ENCODE data around the gene ARHGAP25.

Gene ARHGAP25

DNA sequence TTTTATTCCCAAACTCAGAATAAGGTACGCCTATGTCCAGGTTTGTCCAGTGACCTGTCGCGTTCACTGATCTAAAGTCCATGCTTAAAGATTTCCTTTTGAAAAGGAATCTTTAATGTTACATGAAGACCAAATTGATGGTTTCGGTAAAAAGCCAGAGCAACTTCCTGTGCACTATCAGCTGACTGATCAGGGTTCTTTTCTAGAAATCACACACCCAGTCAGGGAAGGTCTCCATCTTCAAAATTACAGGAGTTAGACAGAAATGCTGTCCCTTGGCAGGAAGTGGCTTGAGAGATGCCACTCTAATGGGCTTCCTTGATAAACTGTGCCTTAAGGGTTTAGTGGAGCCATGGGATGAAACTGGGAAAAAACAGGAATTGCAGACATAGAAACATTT lies 14.7 kb upstream of the ARHGAP25 start:
- no peak for DNase-seq

DNA sequence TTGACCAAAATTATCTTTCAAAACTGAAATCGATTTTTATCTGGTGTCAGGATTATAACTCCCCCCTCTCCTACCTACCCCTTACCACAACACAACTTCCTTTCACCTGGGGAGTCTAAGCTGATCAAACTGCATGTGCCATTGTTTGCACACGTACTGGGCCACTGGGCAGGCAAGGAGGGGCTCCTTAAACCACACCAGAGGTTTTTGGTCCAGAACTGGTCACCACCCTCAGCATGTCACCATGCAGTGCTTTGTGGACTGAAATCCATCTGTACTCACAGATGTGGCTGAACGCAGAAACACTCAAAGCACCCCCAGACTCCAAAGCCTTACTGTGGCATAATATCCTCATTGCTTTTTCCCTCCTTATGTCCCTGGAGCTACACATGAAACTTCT lies 13.9 kb upstream of the ARHGAP25 start:
- no peak for DNase-seq

DNA sequence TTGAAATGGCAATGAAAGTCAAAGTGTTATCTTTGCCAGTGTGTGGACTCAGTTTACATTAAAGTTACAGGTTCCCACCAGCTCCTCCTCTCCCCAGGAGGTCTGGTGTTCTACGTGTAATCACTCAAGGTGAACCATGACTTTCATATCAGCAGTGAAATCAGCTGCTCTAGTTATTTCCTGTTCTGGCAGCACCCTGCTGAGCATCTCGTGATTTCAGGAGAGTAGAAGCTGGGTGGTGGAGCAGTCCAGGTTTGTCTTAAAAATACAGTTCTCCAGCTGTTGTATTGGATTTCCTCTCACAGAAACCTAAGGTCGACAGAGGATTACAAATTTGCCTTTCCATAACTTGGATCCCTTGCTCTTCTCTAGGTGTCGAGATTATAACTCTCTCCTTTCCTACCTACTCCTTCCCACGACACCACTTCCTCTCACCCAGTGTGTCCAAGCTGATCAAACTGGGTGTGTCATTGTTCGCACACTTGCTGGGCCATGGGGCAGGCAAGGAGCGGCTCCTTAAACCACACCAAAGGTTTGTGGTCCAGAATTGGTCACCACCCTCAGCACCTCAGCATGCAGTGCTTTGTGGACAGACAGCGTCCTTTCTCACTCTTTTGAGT lies 13.0 kb upstream of the ARHGAP25 start:
- DNase-seq: no peak

DNA sequence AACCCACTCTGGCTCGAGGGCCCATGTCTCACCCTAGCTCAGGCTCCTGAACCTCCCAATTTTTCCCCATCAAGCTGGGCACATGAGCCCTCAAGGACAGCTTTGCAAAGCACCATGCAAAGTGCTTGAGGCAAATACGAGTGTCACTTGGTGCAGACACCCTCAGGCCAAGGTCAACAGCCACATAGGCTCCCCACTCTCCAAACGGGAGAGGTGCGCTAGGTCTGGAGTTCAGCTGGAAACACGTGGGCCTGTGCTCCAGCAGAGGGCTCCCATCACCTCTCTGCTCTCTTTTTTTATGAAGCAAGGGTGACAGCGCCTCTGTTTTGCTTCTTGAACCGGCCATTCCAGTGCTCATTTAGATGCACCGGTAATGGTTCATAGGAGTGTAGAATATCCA lies 11.9 kb upstream of the ARHGAP25 start:
- no peak for DNase-seq

DNA sequence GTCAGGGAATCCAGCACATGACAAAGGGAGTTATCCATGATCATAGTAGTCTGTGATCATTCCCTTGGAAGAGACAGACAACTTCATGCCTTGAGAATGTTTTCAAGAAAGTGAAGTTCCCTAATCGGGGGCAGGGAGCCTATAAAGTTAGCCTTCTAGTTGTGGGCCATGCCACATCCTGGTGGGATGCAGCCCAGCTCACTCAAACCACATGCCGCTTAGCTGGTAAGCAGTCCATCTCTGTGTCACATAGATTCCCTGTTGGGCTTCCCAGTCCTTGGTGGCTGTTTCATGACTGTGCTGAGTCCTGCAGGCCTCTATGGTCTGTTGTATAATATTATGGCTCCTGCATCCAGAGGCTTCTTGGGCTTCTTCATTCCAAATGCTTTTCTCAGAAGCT lies 11.4 kb upstream of the ARHGAP25 start:
- no peak for DNase-seq

DNA sequence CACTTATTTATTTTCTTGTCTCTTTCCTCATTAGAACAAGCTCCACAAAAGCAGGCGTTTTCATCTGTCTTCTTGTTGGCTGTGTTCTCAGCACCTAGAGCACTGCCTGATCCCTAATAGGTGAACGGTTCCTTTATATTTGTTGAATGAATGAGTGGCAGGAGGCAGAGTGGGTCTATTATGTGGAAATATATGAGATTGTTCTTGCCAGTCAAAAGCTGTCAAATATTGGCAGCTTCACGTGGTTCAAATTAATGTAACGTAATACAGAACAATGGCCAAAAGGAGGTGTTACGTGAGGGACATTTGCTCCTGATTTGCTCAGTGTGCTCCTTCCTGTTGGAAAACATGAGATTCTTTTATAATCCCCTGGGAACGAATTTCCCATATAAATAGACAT lies 8.5 kb upstream of the ARHGAP25 start:
- DNase-seq: no peak

DNA sequence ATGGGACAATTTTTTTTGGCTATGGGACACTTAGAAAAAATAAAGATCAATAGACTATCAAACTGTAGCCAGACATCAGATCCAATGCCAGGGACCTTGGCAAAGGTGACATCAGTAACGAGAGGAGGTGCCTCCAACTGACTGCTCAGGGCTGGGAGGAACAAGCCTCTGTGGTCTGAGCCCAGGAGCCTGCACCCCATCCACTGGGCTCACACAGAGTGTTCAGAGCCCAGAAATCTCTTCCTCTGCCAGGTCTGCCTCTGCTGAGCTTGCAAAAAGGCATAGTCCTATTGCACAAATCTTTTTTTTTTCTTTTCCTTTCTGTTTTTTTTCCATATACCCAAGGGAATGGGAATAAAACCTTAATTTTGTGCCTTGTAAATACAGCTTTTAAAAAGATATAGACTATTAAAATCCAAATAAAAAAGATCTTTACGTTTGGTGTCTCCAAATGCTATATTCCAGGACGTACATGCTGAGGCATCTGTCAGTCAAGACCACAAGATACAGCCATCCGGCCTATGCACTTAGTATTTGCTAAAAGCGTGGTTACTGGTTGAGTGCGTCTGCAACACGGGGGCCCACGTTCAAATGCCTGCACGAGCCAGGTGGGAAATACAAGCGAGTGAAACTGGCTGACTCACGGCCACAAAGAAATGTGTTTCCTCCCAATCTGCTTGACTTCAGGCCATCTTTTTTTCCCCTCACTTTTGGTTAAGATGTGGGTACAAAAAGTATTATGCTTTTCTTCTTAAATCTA lies 7.8 kb upstream of the ARHGAP25 start:
- DNase-seq: no peak

DNA sequence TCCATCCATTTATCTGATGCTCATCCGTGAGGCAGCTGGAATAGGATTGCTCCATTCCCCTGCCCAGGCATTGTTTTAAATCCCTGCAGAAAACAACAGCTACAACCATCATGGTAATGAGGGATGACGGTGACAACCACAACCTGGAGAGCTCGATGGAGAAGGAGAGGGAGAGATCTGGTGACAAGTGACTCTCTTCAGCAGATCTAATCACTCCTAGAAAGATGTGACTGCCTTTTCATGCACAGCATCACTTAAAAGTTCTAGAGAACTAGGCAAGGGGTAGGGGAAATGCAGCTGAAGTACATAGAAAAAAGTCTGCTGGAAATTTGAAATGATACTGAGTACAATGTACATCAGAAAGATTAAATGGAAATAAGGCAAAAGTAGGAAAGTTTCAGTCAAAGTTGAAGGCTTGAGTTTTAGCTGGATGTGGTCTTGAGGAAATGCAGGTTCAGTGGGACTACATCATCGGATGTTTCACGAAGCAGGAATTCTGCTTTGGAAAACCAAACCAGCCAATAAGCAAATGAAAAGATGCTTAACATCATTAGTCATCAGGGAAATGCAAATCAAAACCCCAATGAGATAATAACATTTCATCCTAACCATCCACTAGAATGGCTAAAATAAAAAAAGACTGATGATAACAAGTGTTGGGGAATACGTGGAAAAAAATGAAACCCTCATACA lies 6.8 kb upstream of the ARHGAP25 start:
- no peak for DNase-seq

DNA sequence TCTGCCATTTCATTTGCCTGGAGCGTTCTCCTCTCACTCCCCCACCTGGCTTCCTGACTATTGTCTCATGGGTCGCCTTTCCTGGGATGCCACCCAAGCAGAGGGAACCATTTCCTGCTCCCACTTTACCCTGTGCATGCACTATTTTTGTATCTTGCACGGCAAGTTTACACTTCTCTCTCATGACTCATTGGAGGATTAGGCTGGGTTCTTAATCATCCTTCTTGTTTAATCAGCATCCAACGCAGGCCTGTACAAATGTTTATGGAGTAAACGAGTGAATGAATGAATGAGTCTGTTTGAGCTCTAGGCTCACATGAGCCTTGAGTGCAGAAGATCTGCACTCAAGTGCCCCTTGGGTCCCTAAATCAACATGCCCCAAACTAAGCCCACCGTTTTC lies 3.8 kb upstream of the ARHGAP25 start:
- no peak for DNase-seq

DNA sequence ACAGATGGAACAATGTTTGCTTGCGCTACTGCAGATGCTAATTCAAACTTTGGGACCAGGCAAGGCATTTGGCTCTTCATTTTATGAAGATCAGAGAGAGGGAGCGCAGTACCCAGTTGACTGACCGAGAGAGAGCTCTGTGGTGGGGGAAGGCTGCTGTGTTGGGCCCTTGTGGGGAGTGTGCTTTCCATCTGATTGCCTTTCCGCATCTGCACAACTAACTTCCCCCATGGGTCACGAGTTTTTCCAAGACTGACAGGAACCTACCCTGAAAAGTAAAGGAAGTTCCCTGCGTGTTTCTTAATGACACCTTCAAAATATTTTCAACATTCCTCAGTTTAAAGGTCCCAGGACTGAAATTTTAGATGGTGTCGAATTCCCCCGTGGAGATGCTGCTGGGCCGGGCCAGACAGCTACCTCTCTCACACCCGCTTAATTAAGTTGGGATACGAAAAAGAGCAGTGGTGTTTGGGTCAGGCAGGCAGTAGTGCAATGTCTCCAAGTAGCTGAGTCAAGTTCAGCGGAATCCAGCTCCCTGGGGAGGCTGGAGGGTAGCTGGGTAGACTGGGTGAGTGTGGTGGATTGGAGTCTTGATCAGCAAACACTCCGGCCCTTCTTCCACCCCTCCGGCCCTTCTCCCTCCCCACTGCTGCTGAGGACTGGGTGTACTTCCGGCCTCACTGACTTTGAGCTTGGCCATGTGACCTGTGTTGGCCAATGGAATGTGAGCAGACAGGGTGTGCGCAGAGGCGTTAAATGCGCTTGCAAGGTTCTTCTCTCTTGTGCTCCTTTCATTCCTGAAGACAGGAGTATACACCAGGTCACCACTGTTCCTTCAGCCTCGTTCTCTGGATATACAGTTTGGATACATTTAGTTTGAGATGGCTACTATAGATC lies 2.3 kb upstream of the ARHGAP25 start:
- DNase-seq: no peak

DNA sequence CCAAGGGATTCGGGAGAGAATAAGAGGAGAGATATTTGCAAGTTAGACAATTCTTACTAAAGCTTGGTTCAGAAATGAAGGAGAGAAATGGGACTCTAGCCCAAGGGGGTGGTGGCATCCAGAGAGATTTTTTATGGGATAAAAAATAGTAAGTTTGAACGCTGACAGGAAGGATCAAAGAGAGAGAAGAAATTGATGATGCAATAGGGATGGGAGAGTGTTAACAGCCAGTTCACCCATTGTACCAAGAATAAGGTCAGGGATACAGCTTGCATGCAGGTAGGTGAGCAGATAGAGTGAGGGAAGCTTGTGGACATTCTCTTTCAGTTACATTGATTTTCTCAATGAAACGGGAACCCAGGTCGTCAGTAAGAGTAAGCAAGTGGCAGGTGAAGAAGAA lies 1.2 kb upstream of the ARHGAP25 start:
- no peak for DNase-seq

DNA sequence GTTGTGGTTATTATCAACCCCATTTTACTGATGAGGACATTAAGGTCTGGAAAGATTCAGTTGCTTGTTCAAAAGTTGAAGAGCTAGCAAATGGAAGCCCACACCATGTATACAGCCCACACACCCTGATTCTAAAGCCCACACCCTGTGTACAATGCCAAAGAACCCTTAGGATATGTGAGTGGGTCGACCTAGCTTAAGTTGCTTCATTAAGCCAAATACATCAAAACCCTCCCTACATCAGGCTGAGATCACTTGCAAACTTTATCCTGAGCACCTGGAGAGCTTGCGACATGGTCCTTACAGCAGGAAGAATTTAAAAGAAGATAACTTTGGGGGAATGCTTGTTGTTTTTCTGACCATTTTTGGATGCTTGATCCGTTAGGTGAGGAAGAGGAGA lies 435 bp upstream of the ARHGAP25 start:
- no peak for DNase-seq

DNA sequence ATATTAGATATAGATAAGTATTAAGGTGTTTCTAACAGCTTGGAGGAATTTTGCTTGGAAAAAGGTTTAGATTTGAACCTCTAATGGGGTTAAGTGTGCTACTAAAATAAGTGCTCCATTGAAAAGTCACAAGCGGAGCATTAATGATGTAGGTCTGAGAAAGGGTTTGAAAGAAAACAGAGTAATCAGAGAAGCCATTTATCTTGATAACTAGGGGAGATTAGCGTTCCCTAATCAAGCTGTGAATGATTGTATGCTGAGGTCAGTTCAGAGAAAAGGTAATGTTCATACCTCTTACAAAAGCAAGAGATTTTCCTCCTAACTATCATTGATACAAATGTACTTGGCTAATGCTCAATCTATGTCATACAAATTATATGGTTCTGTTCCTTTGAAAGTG lies 1.5 kb downstream of the ARHGAP25 start:
- DNase-seq: no peak

DNA sequence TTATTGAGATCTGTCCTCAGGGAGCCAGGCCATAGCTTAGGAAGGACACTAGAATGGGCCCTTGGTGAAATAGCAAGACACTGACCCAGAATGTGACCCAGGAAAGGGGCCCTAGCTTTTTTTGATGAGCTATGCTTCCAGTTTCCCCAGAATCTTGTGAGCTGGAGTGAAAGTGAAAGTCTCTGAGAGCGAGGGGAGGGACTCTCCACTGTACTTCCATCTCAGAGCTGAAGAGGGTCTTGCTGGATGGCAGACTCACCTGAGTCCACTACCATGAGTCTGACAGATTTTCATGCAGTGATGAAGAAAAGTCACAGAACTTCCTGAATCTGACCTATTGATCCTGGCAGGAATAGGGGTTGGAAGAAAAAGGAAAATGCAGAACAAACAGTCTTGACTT lies 3.1 kb downstream of the ARHGAP25 start:
- no peak for DNase-seq

DNA sequence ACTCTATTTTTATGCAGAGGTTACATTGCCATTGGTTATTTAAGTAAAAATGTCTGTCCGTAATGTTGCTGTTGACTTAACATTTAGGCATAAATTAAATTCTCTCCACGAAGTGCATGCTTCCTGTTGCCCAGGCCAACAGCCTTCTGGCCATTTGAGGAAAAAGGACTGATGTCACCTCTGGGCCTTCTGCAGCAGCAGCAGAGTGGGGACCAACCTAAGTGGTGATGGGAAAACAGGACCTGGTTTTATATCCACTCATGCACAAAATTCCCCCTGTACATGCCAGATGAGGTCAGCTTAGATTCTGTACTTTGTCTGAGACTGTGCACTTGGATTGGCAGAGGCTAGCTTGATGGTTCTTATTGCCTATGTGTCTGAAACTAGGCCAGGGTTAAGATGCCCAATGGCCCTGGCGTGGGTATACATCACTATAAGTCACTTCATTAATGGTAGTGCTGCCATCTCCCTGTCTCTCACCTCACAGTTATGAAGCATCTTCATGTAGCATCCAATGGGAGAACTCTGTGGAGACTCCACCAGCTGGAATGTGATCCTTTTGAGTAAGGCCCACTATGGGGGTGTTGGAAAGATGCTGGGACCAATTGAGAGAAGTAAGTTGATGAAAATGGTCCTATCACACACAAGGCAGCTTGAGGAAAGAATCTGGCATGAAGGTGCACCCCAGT lies 4.4 kb downstream of the ARHGAP25 start:
- DNase-seq: no peak

DNA sequence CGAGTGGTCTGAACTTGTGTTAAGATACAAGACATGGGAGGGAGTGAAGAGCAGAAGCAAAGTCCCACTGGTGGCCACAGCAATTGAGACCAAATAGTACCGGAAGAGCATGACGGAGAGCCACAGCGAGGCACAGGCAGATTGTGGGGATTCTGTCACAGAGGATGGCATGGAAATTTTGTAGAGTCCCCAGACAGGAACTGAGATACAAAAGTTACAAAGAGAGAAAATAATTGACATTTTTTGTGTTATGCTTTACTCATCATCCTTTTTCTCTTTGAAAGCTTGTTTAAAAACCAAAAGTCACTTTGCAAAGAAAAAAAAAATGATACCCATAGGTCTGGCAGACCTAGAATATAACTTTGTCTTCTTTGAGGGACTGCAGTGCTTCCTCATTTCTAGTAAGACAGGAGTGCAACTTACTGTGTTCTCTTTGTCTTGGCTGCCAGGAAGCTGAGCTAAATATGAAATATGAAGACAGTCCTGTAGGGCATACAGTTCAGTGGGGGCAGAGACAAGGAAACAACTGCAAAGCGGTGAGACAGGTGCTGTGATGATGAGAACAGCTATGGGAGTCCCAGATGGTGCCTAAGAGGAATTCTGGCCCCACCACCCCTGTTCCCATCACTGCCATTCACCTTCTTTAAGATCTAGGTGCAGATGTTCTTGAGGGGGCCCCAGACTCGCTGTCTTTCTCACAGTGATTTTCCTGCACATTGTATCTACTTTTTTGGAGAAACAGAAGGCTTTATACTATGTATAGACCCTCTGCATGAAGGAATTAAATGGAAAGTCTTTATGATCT lies 5.2 kb downstream of the ARHGAP25 start:
- DNase-seq: no peak

DNA sequence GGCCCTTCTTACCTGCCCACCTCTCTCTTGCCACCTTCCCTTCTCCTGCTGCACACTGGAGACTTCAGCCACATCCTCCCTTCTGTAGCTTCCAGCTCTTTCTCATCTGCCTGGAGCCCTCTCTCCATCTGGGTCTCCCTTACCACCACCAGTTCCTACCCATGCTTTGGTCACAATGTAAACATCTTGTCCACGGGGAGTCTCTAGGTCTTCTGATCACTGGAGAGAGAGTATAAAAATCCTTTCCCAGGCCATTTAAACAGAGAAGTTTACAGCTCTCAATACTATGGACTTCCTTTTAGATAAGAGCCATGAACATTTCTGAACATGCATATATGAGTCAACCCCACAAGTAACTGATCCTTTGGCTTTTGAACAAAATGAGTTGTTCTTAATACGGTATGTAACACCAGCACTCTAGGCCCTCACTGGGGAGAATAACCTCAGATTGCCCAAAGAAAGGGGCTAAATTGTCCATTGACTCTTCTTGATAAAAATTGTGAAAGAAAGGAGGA lies 5.8 kb downstream of the ARHGAP25 start:
- no peak for DNase-seq

DNA sequence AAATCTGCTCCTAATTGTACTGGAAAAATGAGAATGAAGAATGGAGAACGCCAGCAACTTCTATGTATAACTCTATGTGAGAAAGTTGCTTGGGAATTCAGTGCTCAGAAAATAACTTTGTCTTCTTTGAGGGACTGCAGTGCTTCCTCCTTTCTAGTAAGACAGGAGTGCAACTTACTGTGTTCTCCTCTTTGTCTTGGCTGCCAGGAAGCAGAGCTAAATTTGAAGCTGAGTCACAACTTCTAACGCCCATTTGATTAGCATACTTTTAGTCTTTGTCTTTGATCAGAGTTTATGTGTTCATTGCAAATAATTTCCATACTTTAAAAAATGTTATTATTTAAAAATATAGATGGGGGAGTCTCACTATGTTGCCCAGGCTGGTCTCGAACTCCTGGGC lies 6.6 kb downstream of the ARHGAP25 start:
- DNase-seq: no peak

DNA sequence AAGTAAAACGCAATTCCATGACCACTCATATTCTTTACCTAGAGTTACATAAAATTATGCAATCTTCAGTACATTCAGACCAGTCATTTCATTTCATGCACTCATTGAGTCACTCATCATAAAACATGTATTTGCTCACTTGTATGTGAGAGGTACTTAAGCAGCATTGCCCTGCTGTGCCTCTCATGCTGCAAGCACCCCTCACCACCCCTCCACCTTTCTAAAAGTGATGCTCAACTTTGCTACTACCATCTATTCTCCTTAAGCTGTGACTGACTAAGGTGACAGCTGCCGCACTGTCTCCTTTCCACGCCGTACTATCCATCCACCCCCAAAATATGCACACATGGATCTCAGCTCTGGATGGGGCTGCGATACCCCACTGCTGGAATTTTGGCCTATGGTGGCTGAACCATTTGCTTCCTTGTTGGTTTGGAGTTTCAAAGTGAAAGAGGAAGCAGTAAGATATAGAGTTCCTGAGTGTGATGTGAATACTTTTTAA lies 7.2 kb downstream of the ARHGAP25 start:
- no peak for DNase-seq

DNA sequence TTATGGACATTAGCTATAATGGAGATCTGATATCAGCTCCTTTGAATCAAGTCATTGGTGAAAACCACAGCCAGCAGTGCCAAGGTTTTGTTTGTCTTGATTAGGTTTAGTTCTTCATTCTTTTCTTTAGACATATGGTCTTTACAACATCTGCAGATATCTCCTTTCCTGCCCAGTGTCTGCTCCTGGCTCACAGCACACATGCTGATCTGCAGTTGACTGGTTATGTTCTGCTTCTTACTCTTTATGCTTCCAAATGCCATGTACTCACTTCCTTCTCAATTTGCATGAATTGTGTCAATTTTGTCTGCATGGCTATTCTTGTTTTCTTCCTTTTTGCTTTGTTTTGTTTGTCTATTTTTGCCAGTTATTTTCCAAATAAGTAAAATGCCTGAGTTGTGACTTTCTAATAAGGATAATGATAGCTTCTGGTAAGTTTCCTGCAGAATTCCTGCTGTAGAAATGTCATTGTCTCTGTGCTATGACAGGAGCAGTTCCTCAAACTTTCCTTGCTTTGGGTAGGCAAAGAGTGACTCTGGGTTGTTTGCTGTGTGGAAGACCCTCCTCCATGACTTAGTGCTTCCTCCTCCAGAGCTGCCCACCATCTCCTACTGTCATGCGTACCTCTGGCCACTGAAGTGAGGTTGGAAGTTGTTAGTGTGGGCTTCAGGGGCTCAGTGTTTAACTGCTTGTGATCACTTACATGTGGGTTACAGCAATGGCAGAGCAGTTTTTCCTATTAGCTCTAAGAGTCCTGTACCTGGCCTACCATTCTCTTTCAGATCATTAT lies 8.2 kb downstream of the ARHGAP25 start:
- DNase-seq: no peak

DNA sequence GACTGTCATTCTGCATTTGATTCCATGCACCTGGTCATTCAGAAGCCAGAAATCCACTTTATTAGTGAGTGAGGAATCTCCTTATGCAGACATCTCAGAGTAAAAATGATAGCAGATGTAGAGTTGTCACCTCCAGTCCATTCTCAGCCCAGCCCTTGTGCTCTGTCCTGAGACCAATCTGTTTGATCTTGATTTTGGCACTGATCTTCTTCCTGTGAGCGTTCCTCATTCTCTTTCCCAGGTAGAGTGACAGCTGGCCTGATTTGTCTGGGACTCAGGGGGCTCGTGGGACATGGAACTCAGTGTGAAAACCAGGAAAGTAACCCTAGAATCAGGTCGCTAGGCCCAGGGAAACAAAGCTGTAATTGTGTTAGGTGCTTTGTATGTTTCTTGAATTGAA lies 8.9 kb downstream of the ARHGAP25 start:
- DNase-seq: no peak
